ENCODE data around the gene DGKI.

The DGKI gene

DNA sequence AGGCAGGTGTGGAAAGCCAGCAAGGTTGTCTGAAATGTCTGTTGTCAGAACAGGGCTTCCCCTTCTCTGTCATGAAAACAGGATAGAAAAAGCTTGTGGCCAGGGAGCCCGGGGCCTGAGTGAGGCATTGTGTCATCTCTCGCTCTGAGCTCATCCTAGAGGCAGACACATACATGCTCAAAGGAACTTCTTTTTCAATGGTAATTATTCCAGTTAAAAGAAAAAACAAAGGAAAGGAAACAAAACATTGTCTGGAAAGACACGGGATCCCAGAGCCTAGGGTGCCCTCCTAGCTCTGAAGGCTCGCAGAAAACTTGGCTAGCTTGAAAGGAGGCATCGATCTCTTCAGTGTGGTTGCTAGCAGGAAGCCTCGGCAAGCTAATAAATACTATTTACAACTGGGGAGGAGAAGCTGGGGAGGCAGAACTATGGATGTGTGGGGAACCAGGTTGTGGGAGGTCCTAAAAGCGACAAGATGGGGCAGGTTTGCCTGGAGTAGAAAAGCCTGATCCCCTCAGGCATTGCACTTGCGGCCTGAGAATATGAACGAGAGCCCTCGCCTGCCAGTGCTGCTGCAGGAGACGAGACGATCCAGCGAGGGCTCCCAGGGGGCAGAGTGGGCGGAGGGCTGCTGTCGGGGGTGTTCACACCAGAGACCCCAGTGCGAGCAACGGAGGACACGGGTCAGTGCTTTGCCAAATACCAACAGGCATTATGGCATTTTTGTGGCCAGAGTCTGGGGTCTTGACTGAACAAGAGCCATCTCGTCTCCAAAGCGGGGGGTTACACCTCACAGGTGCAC is 32.8 kb upstream of the DGKI start:
- peak overlapping the region; percentile 57 for H3K9ac ChIP-seq (ENCODE audit: insufficient read length, low read depth)
- H3K9me3 ChIP-seq (ENCODE audit: insufficient read depth, low read length): no peaks in the 10 kb centered on the region
- peaks cover 36% of the 10 kb centered on the region for H3K36me3 ChIP-seq (ENCODE audit: insufficient read depth, insufficient read length, low read length)
- TF ChIP-seq ZNF274 (IDR thresholded peaks at IDR 0.05; ENCODE audit: low read depth, low read length) (no peak), SUZ12 (IDR thresholded peaks at IDR 0.05; ENCODE audit: extremely low read depth, insufficient read depth, insufficient read length) (no peak), YY1 (IDR thresholded peaks at IDR 0.05; ENCODE audit: insufficient read depth, insufficient read length) (no peak)
- H3K27me3 ChIP-seq (ENCODE audit: insufficient read depth, insufficient read length): no peaks in the 10 kb centered on the region
- DNase-seq (ENCODE audit: low read depth, low spot score): peak; percentile 79
- H3K4me1 ChIP-seq (ENCODE audit: insufficient read depth, insufficient read length): peaks cover 8% of the 10 kb centered on the region
- H3K4me3 ChIP-seq (ENCODE audit: insufficient read length, low read depth): no peak overlapping the region

DNA sequence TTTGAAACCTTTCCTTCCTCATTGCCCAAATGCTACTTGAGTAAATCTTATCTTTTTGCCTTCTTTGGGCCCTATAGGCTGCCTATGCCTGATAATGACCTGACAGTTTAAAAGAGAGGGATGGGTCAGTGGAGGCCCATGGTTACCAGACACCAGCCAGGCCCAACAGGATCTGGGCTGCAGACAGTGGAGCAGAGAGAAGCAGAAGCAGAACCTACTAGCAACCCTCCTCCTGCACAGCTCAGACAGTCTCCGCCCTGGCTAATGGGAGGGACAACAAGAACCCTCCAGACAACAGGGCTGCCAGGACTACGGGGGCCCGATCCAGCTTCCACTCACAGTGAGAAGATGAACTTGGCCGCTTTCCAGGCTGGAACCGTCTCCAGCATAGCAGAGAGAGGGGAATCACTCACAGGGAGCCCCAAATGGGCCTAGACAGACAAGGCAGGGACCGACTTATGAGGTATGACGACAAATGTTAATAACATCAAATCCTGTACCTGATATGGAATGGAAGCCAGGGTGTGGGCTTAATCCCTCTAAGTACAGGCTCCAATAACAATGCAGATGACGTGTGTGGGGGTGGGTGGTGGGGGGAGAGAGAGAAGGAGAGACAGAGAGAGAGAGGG is 31.7 kb upstream of the DGKI start:
- Histone ChIP-seq H3K9me3 (ENCODE audit: insufficient read depth, low read length) (no peaks in the 10 kb centered on the region), H3K9ac (ENCODE audit: insufficient read length, low read depth) (no peak overlapping the region), H3K4me1 (ENCODE audit: insufficient read depth, insufficient read length) (peaks cover 8% of the 10 kb centered on the region), H3K36me3 (ENCODE audit: insufficient read depth, insufficient read length, low read length) (peaks cover 29% of the 10 kb centered on the region), H3K27me3 (ENCODE audit: insufficient read depth, insufficient read length) (no peaks in the 10 kb centered on the region), H3K4me3 (ENCODE audit: insufficient read length, low read depth) (no peak overlapping the region)
- no peak for DNase-seq (ENCODE audit: low read depth, low spot score)
- TF ChIP-seq SUZ12 (IDR thresholded peaks at IDR 0.05; ENCODE audit: extremely low read depth, insufficient read depth, insufficient read length) (no peak), ZNF274 (IDR thresholded peaks at IDR 0.05; ENCODE audit: low read depth, low read length) (no peak), YY1 (IDR thresholded peaks at IDR 0.05; ENCODE audit: insufficient read depth, insufficient read length) (no peak)

DNA sequence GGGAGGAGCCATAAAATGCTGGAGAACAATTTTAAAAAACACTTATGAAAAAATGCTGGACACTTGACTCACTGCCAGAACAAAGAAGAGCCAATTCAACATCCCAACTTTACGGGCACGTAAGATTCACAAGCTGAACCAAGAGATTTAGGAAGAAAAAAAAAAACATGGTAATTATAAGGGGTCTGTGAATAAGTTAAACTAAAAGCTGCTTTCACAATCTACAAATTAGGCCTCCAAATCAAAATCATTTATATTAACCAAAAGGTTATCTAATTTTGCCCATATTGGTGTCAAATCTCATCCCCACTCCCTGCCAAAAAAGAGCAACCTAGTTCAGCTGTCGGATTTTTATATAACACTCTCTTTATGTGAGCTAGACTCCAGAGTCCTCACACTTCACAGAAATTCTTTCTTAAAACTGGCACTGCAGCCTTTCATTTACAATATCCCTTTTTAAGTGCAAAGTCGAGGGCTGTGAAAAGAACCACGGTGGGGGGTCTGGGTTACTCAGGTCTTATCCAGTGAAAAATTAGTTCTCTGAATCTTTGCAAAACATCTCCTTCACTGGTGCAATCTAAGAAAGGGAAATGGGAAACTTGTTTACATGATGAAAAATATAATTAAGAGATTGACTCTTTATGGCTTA is 30.4 kb upstream of the DGKI start:
- no peak for DNase-seq (ENCODE audit: low read depth, low spot score)
- H3K4me3 ChIP-seq (ENCODE audit: insufficient read length, low read depth): no peak overlapping the region
- H3K36me3 ChIP-seq (ENCODE audit: insufficient read depth, insufficient read length, low read length): peaks cover 31% of the 10 kb centered on the region
- H3K27me3 ChIP-seq (ENCODE audit: insufficient read depth, insufficient read length): no peaks in the 10 kb centered on the region
- H3K9me3 ChIP-seq (ENCODE audit: insufficient read depth, low read length): no peaks in the 10 kb centered on the region
- no peak for TF ChIP-seq SUZ12 (IDR thresholded peaks at IDR 0.05; ENCODE audit: extremely low read depth, insufficient read depth, insufficient read length)
- no peak for TF ChIP-seq ZNF274 (IDR thresholded peaks at IDR 0.05; ENCODE audit: low read depth, low read length)
- TF ChIP-seq YY1 (IDR thresholded peaks at IDR 0.05; ENCODE audit: insufficient read depth, insufficient read length): no peak
- no peak overlapping the region for H3K9ac ChIP-seq (ENCODE audit: insufficient read length, low read depth)
- H3K4me1 ChIP-seq (ENCODE audit: insufficient read depth, insufficient read length): peaks cover 8% of the 10 kb centered on the region

DNA sequence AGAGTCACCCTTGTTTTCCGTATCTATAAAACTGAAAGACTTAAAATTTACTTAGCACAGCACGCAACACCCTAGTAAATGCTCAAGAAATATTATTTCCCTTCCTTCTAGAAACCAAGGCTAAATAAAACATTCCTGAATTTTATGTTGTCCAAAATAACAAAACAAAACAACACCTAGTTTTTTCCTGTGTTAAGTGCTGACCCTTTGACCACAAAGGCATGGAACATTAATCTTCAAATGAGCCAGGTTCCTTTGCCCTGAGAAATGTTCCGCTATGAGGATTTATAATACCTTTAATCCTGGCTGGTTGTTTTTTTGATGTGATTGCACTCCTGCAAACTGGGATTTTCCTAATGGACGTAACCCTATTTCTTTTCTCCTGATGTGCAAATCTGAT is 29.0 kb upstream of the DGKI start:
- peaks cover 8% of the 10 kb centered on the region for H3K4me1 ChIP-seq (ENCODE audit: insufficient read depth, insufficient read length)
- no peak for TF ChIP-seq YY1 (IDR thresholded peaks at IDR 0.05; ENCODE audit: insufficient read depth, insufficient read length)
- H3K9me3 ChIP-seq (ENCODE audit: insufficient read depth, low read length): no peaks in the 10 kb centered on the region
- H3K4me3 ChIP-seq (ENCODE audit: insufficient read length, low read depth): no peak overlapping the region
- peaks cover 22% of the 10 kb centered on the region for H3K36me3 ChIP-seq (ENCODE audit: insufficient read depth, insufficient read length, low read length)
- H3K27me3 ChIP-seq (ENCODE audit: insufficient read depth, insufficient read length): no peaks in the 10 kb centered on the region
- DNase-seq (ENCODE audit: low read depth, low spot score): no peak
- no peak overlapping the region for H3K9ac ChIP-seq (ENCODE audit: insufficient read length, low read depth)

DNA sequence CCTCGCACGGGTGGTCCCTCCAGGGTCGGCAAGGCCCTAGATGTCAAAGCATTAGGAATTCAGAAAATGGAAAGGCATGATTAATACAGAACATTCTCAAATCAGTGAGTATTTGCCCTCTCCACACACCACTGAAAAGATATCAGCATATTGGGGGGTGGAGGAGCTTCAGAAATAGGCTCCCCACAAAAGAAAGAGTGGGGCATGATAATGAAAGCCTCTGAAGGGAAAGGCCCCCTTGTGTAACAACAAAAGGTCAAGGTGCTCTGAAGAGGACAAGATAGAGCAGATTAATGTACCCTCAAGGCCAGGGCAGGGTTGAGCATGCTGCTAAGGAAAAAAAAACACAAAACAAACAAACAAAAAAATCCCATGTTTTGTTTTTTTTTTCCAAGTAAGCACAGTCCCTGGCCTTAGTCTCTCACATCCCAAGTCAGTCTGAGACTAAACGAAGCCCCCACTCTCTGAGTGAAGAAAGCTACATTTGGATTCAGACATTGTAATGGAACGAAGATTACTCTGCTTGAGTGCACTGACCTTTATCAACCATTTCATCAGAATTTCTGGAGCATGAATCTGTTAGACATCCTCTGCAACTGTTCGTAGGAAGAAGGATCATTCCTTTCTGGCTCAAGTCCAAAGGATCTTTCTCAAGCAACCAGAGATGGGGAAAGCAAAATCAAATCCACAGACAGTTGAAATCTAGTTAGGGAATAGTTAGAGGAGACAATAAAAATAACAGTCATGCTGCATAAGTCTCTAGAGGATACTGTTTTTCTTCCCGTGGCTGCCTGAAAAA is 27.4 kb upstream of the DGKI start:
- no peak overlapping the region for H3K9ac ChIP-seq (ENCODE audit: insufficient read length, low read depth)
- TF ChIP-seq YY1 (IDR thresholded peaks at IDR 0.05; ENCODE audit: insufficient read depth, insufficient read length) (no peak), ZNF274 (IDR thresholded peaks at IDR 0.05; ENCODE audit: low read depth, low read length) (no peak), SUZ12 (IDR thresholded peaks at IDR 0.05; ENCODE audit: extremely low read depth, insufficient read depth, insufficient read length) (no peak)
- H3K4me1 ChIP-seq (ENCODE audit: insufficient read depth, insufficient read length): no peaks in the 10 kb centered on the region
- DNase-seq (ENCODE audit: low read depth, low spot score): no peak
- no peaks in the 10 kb centered on the region for H3K9me3 ChIP-seq (ENCODE audit: insufficient read depth, low read length)
- no peaks in the 10 kb centered on the region for H3K27me3 ChIP-seq (ENCODE audit: insufficient read depth, insufficient read length)
- H3K36me3 ChIP-seq (ENCODE audit: insufficient read depth, insufficient read length, low read length): peaks cover 19% of the 10 kb centered on the region
- H3K4me3 ChIP-seq (ENCODE audit: insufficient read length, low read depth): no peak overlapping the region

DNA sequence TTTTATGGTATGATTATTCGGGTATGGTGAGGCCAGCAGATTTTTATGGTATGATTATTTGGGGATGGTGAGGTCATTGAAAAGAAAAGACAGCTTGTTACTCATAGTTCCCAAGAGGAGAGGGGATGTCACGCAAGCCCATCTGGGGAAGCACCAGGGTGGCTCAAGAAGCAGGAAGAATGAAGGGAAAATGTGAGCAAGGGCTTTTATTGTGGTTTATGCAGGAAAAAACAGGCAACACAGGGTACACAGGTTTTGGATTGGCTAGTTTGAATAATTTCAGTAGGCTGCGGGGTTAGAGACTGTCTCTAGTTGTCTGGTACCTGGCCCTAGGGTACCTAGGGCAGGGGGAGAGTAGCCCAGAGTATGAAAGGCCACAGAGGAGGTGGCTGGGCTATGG is 26.8 kb upstream of the DGKI start:
- no peak overlapping the region for H3K4me3 ChIP-seq (ENCODE audit: insufficient read length, low read depth)
- no peaks in the 10 kb centered on the region for H3K9me3 ChIP-seq (ENCODE audit: insufficient read depth, low read length)
- H3K4me1 ChIP-seq (ENCODE audit: insufficient read depth, insufficient read length): no peaks in the 10 kb centered on the region
- DNase-seq (ENCODE audit: low read depth, low spot score): no peak
- peaks cover 17% of the 10 kb centered on the region for H3K36me3 ChIP-seq (ENCODE audit: insufficient read depth, insufficient read length, low read length)
- no peak for TF ChIP-seq ZNF274 (IDR thresholded peaks at IDR 0.05; ENCODE audit: low read depth, low read length)
- TF ChIP-seq YY1 (IDR thresholded peaks at IDR 0.05; ENCODE audit: insufficient read depth, insufficient read length): no peak
- no peak for TF ChIP-seq SUZ12 (IDR thresholded peaks at IDR 0.05; ENCODE audit: extremely low read depth, insufficient read depth, insufficient read length)
- H3K9ac ChIP-seq (ENCODE audit: insufficient read length, low read depth): no peak overlapping the region
- no peaks in the 10 kb centered on the region for H3K27me3 ChIP-seq (ENCODE audit: insufficient read depth, insufficient read length)

Data from NT2/D1 (cell line).